ENCODE measurements around the gene LGR5.

LGR5 gene

DNA sequence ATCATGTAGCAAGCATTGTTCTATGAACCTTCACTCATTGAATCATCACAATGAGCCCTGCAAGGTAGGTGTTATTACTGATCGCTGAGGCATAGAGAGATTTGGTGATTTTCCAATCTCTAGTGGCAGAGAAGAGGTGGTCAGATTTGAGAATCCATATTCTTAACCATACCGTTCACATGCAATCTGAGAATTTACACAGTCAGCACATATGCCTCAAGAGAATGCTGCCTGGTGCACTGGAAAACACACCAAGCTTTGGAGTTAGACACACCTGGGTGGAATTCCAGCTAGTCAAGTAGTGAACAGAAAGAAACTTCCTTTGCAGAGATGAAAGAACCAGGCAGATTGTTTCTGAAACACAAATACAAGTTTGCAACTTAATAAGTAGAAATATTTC, 94.1 kb downstream of the LGR5 start:
- Histone ChIP-seq H3K27ac (replicated peaks) (no peak overlapping the region), H3K27me3 (ENCODE audit: insufficient read depth, poor library complexity, severe bottlenecking) (peaks cover 3% of the 10 kb centered on the region), H3K4me3 (replicated peaks; ENCODE audit: insufficient read depth, low read length) (no peak overlapping the region)
- TF ChIP-seq SPI1 (IDR thresholded peaks at IDR 0.05; ENCODE audit: borderline replicate concordance, low read depth) (no peak), POLR2AphosphoS5 (IDR thresholded peaks at IDR 0.05; ENCODE audit: low read depth) (no peak), GABPA (IDR thresholded peaks at IDR 0.05; ENCODE audit: low read depth) (no peak), REST (IDR thresholded peaks at IDR 0.05; ENCODE audit: insufficient replicate concordance, low read depth) (no peak), CTCF (IDR thresholded peaks at IDR 0.05; ENCODE audit: insufficient read depth, low read length) (no peak)
- no peak for DNase-seq (ENCODE audit: low read depth in 1 of 2, low spot score in 1 of 2)

DNA sequence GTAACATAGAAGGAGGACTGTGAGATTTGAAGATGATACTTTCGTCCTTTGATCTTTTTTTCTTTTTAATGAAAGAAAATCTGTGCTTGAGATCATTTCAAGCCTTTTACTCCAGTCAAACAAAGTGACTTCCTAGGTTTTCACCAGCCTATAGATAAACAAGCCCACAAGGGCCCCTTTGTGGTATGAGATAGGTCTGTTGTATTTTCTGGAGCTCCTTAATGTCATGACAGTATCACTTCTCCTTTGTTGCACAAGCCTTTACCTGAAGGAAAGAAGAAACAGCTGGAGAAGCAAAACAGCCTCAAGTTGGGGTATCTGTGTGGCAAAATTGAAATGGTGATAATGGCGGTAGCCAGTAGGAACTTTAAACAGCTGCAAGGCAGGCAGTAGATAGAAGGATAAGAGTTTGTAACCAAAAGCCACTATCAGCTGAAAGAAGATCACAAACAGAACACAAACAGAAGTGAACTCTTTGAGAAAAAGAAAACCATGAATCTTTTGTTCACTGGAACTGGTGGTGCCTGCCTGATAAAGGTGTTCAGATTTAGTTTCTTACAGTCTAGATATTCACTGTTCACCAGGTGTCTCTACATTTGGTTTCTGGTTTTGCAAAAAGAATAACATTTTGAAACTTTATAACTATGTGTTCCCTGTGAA, 96.8 kb downstream of the LGR5 start:
- Histone ChIP-seq H3K27ac (replicated peaks) (no peak overlapping the region), H3K27me3 (ENCODE audit: insufficient read depth, poor library complexity, severe bottlenecking) (peaks cover 3% of the 10 kb centered on the region), H3K4me3 (replicated peaks; ENCODE audit: insufficient read depth, low read length) (no peak overlapping the region)
- no peak for TF ChIP-seq GABPA (IDR thresholded peaks at IDR 0.05; ENCODE audit: low read depth)
- TF ChIP-seq REST (IDR thresholded peaks at IDR 0.05; ENCODE audit: insufficient replicate concordance, low read depth) = no peak
- TF ChIP-seq CTCF (IDR thresholded peaks at IDR 0.05; ENCODE audit: insufficient read depth, low read length) = no peak
- no peak for DNase-seq (ENCODE audit: low read depth in 1 of 2, low spot score in 1 of 2)

DNA sequence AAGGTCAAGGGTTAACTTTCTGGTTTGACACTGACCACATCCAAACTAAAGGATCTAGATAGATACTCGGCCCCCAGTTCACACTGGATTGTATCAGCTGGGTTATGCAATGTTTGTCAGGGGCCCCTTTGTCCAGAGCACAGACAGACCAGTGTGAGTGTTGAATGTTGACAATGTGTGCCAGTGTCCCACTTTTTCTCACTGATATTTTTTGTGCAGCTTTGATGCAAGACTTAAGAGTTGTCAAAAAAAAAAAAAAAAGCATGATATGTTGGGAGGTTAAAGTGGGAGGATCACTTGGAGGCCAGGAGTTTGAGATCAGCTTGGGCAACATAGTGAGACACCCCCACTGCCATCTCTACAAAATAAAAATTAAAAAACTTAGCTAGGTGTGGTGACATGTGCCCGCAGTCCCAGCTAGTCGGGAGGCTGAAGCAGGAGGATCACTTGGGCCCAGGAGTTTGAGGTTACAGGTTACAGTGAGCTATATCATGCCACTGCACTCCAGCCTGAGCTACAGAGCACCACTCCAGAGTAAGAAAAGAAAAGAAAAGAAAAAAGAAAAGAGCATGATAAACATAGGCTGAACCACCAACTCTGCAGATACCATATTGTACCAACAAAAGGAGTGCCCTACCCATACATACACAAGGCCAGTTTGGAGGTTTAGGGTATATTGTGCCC, 97.5 kb downstream of the LGR5 start:
- Histone ChIP-seq H3K27me3 (ENCODE audit: insufficient read depth, poor library complexity, severe bottlenecking) (peaks cover 3% of the 10 kb centered on the region), H3K27ac (replicated peaks) (no peak overlapping the region), H3K4me3 (replicated peaks; ENCODE audit: insufficient read depth, low read length) (no peak overlapping the region)
- TF ChIP-seq GABPA (IDR thresholded peaks at IDR 0.05; ENCODE audit: low read depth) = no peak
- TF ChIP-seq CTCF (IDR thresholded peaks at IDR 0.05; ENCODE audit: insufficient read depth, low read length) = no peak
- TF ChIP-seq REST (IDR thresholded peaks at IDR 0.05; ENCODE audit: insufficient replicate concordance, low read depth) = no peak
- TF ChIP-seq SPI1 (IDR thresholded peaks at IDR 0.05; ENCODE audit: borderline replicate concordance, low read depth) = no peak
- TF ChIP-seq POLR2AphosphoS5 (IDR thresholded peaks at IDR 0.05; ENCODE audit: low read depth) = no peak
- no peak for DNase-seq (ENCODE audit: low read depth in 1 of 2, low spot score in 1 of 2)
